H9 (cell line): ENCODE data around the gene MLH1. TPM values are rescaled to one million over a fixed set of nuclear protein-coding genes. Genes with fewer than 3 reads are reported as not detected.
A peak's percentile ranks its signal among the peaks of the same experiment; 100 is the strongest.

ENCODE experiments used
- DNase-seq: peaks from one replicate; pipeline ENCODE4 v3.0.0-alpha.2; 2017
- H2AFZ ChIP-seq: one replicate; pipeline ENCODE4 v1.6.1; 2013; ENCODE audit warnings: mild to moderate bottlenecking, low read length, control low read depth, moderate library complexity
- H2AK5ac ChIP-seq: 2 replicates; pipeline ENCODE4 v1.6.1; 2013; ENCODE audit warnings: low read length, control low read depth, mixed read lengths; ENCODE audit not compliant: insufficient read length
- H2BK120ac ChIP-seq: one replicate; pipeline ENCODE4 v1.6.1; 2013; ENCODE audit warnings: low read depth, mild to moderate bottlenecking, low read length, control low read depth, inconsistent platforms; ENCODE audit not compliant: poor library complexity, severe bottlenecking
- H2BK12ac ChIP-seq: 2 replicates; pipeline ENCODE4 v1.6.1; 2013; ENCODE audit warnings: low read length, control low read depth, mixed read lengths, low read depth; ENCODE audit not compliant: insufficient read length
- H2BK15ac ChIP-seq: 2 replicates; pipeline ENCODE4 v1.6.1; 2013; ENCODE audit warnings: low read depth, low read length, control low read depth
- H2BK20ac ChIP-seq: one replicate; pipeline ENCODE4 v1.6.1; 2013; ENCODE audit warnings: low read depth, mild to moderate bottlenecking, low read length, control low read depth, inconsistent platforms; ENCODE audit not compliant: poor library complexity, severe bottlenecking
- H2BK5ac ChIP-seq: 2 replicates; pipeline ENCODE4 v1.6.1; 2013; ENCODE audit warnings: low read length, control low read depth, mixed read lengths; ENCODE audit not compliant: insufficient read length
- H3K14ac ChIP-seq: 2 replicates; pipeline ENCODE4 v1.6.1; 2013; ENCODE audit warnings: low read length, control low read depth; ENCODE audit not compliant: insufficient read depth
- H3K18ac ChIP-seq: 2 replicates; pipeline ENCODE4 v1.6.1; 2013; ENCODE audit warnings: low read depth, mild to moderate bottlenecking, mixed read lengths, low read length, control low read depth; ENCODE audit not compliant: insufficient read length
- H3K23ac ChIP-seq: 2 replicates; pipeline ENCODE4 v1.6.1; 2013; ENCODE audit warnings: low read length, control low read depth, mixed read lengths, low read depth; ENCODE audit not compliant: insufficient read length
- H3K23me2 ChIP-seq: 2 replicates; pipeline ENCODE4 v1.6.1; 2013; ENCODE audit warnings: low read depth, mild to moderate bottlenecking, mixed read lengths, low read length, control low read depth; ENCODE audit not compliant: insufficient read length, poor library complexity, severe bottlenecking
- H3K27ac ChIP-seq: 2 replicates; pipeline ENCODE4 v1.5.1; 2013; ENCODE audit warnings: low read length, control low read depth, mixed read lengths, low read depth; ENCODE audit not compliant: insufficient read length
- H3K27me3 ChIP-seq: 2 replicates; pipeline ENCODE4 v1.6.1; 2013; ENCODE audit warnings: low read length, control low read depth, inconsistent platforms; ENCODE audit not compliant: insufficient read depth
- H3K4ac ChIP-seq: 2 replicates; pipeline ENCODE4 v1.6.1; 2013; ENCODE audit warnings: low read depth, mild to moderate bottlenecking, control low read depth, inconsistent platforms, low read length, moderate library complexity
- H3K4me1 ChIP-seq: 2 replicates; pipeline ENCODE4 v1.6.1; 2013; ENCODE audit warnings: low read length, control low read depth, inconsistent platforms; ENCODE audit not compliant: insufficient read depth
- H3K4me2 ChIP-seq: 2 replicates; pipeline ENCODE4 v1.6.1; 2013; ENCODE audit warnings: low read length, control low read depth, mixed read lengths; ENCODE audit not compliant: insufficient read length, insufficient read depth
- H3K56ac ChIP-seq: 2 replicates; pipeline ENCODE4 v1.6.1; 2013; ENCODE audit warnings: low read depth, mild to moderate bottlenecking, mixed read lengths, low read length, control low read depth; ENCODE audit not compliant: insufficient read length
- H3K79me1 ChIP-seq: 2 replicates; pipeline ENCODE4 v1.6.1; 2013; ENCODE audit warnings: low read depth, mild to moderate bottlenecking, moderate library complexity, low read length, control low read depth, inconsistent platforms; ENCODE audit not compliant: insufficient read depth, poor library complexity, severe bottlenecking
- H3K79me2 ChIP-seq: 2 replicates; pipeline ENCODE4 v1.6.1; 2013; ENCODE audit warnings: low read length, control low read depth, inconsistent platforms; ENCODE audit not compliant: insufficient read depth
- H3K9ac ChIP-seq: 2 replicates; pipeline ENCODE4 v1.6.1; 2013; ENCODE audit warnings: low read length, control low read depth, mixed read lengths; ENCODE audit not compliant: insufficient read length; ENCODE audit errors: extremely low read depth
- H3K9me3 ChIP-seq: one replicate; pipeline ENCODE4 v1.6.1; 2013; ENCODE audit warnings: low read depth, low read length, inconsistent platforms; ENCODE audit not compliant: control insufficient read depth
- H3T11ph ChIP-seq: one replicate; pipeline ENCODE4 v1.6.1; 2013; ENCODE audit warnings: mild to moderate bottlenecking, low read length, control low read depth, inconsistent platforms
- H4K20me1 ChIP-seq: one replicate; pipeline ENCODE4 v1.6.1; 2013; ENCODE audit not compliant: control insufficient read depth, insufficient read length, insufficient read depth
- H4K5ac ChIP-seq: 2 replicates; pipeline ENCODE4 v1.6.1; 2013; ENCODE audit warnings: low read depth, mild to moderate bottlenecking, mixed read lengths, low read length, control low read depth; ENCODE audit not compliant: insufficient read length
- H4K8ac ChIP-seq: replicated peaks from 2 replicates; pipeline ENCODE4 v1.6.1; 2013; ENCODE audit warnings: low read length, control low read depth, mixed read lengths, low read depth; ENCODE audit not compliant: insufficient read length
- H4K91ac ChIP-seq: 2 replicates; pipeline ENCODE4 v1.6.1; 2013; ENCODE audit warnings: low read depth, mild to moderate bottlenecking, moderate library complexity, mixed read lengths, low read length, control low read depth; ENCODE audit not compliant: insufficient read length
- H3K27ac Mint-ChIP-seq, 3 experiments: 2 replicates in 2 of 3; 3 replicates in 1 of 3; pipeline ENCODE4 v1.8.0; 2020 to 2021; ENCODE audit warnings: mixed read lengths in 3 of 3, mild to moderate bottlenecking in 1 of 3, moderate library complexity in 1 of 3
- H3K27me3 Mint-ChIP-seq: 2 replicates; pipeline ENCODE4 v1.8.0; 2021; ENCODE audit warnings: low read depth, mild to moderate bottlenecking, moderate library complexity, mixed read lengths
- H3K36me3 Mint-ChIP-seq, 3 experiments: 2 replicates in 2 of 3; 3 replicates in 1 of 3; pipeline ENCODE4 v1.8.0; 2020 to 2021; ENCODE audit warnings: low read depth in 3 of 3, mixed read lengths in 3 of 3; ENCODE audit not compliant: insufficient read depth in 1 of 3
- H3K4me1 Mint-ChIP-seq, 2 experiments: 2 replicates each; pipeline ENCODE4 v1.8.0; 2020; ENCODE audit warnings: mixed read lengths in 2 of 2
- H3K4me3 Mint-ChIP-seq, 2 experiments: 2 replicates in 1 of 2; 3 replicates in 1 of 2; pipeline ENCODE4 v1.8.0; 2020 to 2021; ENCODE audit warnings: mild to moderate bottlenecking in 2 of 2, mixed read lengths in 2 of 2, moderate library complexity in 1 of 2
- H3K9me3 Mint-ChIP-seq, 2 experiments: 2 replicates in 1 of 2; 3 replicates in 1 of 2; pipeline ENCODE4 v1.8.0; 2020; ENCODE audit warnings: mild to moderate bottlenecking in 2 of 2, mixed read lengths in 2 of 2, moderate library complexity in 1 of 2
- CTCF ChIP-seq: fragments of 200-600 bp; sonication (generic); conservative IDR thresholded peaks from 3 replicates; pipeline ENCODE4 v1.8.0; 2021; ENCODE audit warnings: antibody characterized with exemption, mild to moderate bottlenecking
- WGBS: extraction: QIAGEN DNeasy Blood & Tissue Kit; methylation state at CpG from one replicate; pipeline ENCODE4 v1.1.7; 2013; ENCODE audit warnings: missing lambda C conversion rate, low lambda C conversion rate, mixed read lengths; ENCODE audit not compliant: insufficient read length; ENCODE audit errors: extremely low coverage; 5-methylcytosine and 5-hydroxymethylcytosine counted together
- total RNA-seq: library from RNA; stranded (reverse); gene quantifications from 2 replicates; pipeline ENCODE4 v1.2.1, GENCODE V29; 2021

MLH1 gene
- total RNA-seq, 1 experiment from 2014 or later = 45.1 TPM

GRCh38 chr3:37096975-37097374 lies 103.7 kb downstream of the MLH1 start:
- Histone ChIP-seq H2BK5ac (no peak overlapping the region), H3K9ac (no peak overlapping the region), H4K8ac (no peak overlapping the region), H3K4ac (no peak overlapping the region), H2AK5ac (no peak overlapping the region), H3K56ac (no peak overlapping the region), H3K14ac (no peak overlapping the region), H3K9me3 (no peaks in the 10 kb centered on the region), H4K91ac (no peak overlapping the region), H3K4me1 (no peaks in the 10 kb centered on the region), H3K23ac (no peak overlapping the region), H3K27me3 (no peaks in the 10 kb centered on the region), H2AFZ (no peak overlapping the region), H2BK15ac (no peak overlapping the region), H2BK120ac (no peak overlapping the region), H3K27ac (no peak overlapping the region), H2BK12ac (no peak overlapping the region), H3K79me1 (no peaks in the 10 kb centered on the region), H4K20me1 (no peaks in the 10 kb centered on the region), H3K4me2 (no peak overlapping the region), H3K79me2 (no peaks in the 10 kb centered on the region), H4K5ac (no peak overlapping the region), H3K18ac (no peak overlapping the region), H3K23me2 (no peaks in the 10 kb centered on the region), H2BK20ac (no peak overlapping the region), H3T11ph (no peak overlapping the region)
- WGBS = no CpG with 5 or more reads among the region's 1 CpG
- no peaks in the 10 kb centered on the region for H3K27me3 Mint-ChIP-seq
- H3K9me3 Mint-ChIP-seq = no peaks in the 10 kb centered on the region
- H3K4me3 Mint-ChIP-seq = no peak overlapping the region
- peaks cover 0 to 5% of the 10 kb centered on the region in 2 experiments; a peak in 2 of 4 replicates for H3K4me1 Mint-ChIP-seq
- TF ChIP-seq CTCF = no peak
- no peak for DNase-seq
- H3K27ac Mint-ChIP-seq = peak overlapping the region in 1 of 3 experiments; percentile 86; a peak in 2 of 7 replicates
- peaks cover 0 to 6% (median 0%) of the 10 kb centered on the region in 3 experiments; a peak in 2 of 7 replicates for H3K36me3 Mint-ChIP-seq
